NCI-H2196 (cell line): Measurements from ENCODE around the gene GNAQ.
"Not testable (repeated sequence)": the region's sequence is repeated elsewhere in the genome, so short reads cannot be mapped to it uniquely, and the experiment has no call there.

Source experiments
- DNase-seq: peaks from one replicate; lab custom pipeline; 2025; ENCODE audit not compliant: unreplicated experiment; lab: John Stamatoyannopoulos, UW

The GNAQ gene

GRCh38 chr9:77708064-77708815 is 323.4 kb downstream of the GNAQ start:
- no peak for DNase-seq

GRCh38 chr9:77707383-77708063 is 324.1 kb downstream of the GNAQ start:
- DNase-seq: peak; percentile 5

- DNase-seq: no peak
Observed at GRCh38 chr9:77705636-77706035, 326.0 kb downstream of the GNAQ start.

- not testable (repeated sequence) for DNase-seq
Observed at GRCh38 chr9:77702521-77703390, 328.9 kb downstream of the GNAQ start.

GRCh38 chr9:77697238-77697984 is 334.2 kb downstream of the GNAQ start:
- DNase-seq: no peak

- not testable (repeated sequence) for DNase-seq
Observed at GRCh38 chr9:77690723-77691122, 340.9 kb downstream of the GNAQ start.

- DNase-seq: not testable (repeated sequence)
Observed at GRCh38 chr9:77690119-77690518, 341.5 kb downstream of the GNAQ start.

GRCh38 chr9:77687737-77688136 is 343.9 kb downstream of the GNAQ start:
- DNase-seq: not testable (repeated sequence)

- DNase-seq: no peak
Observed at GRCh38 chr9:77680581-77680980, 351.0 kb downstream of the GNAQ start.

GRCh38 chr9:77679661-77680368 is 351.8 kb downstream of the GNAQ start:
- DNase-seq: no peak

- DNase-seq: no peak
Observed at GRCh38 chr9:77679088-77679487, 352.5 kb downstream of the GNAQ start.

GRCh38 chr9:77677957-77678535 is 353.6 kb downstream of the GNAQ start:
- no peak for DNase-seq

- no peak for DNase-seq
Observed at GRCh38 chr9:77677397-77677796, 354.2 kb downstream of the GNAQ start.

- no peak for DNase-seq
Observed at GRCh38 chr9:77673941-77674791, 357.4 kb downstream of the GNAQ start.

- no peak for DNase-seq
Observed at GRCh38 chr9:77672183-77672582, 359.4 kb downstream of the GNAQ start.

GRCh38 chr9:77667151-77667550 is 364.5 kb downstream of the GNAQ start:
- DNase-seq: no peak
